Parathyroid adenoma (tissue), 2 donors: ENCODE measurements around the gene ZNF835.

Experiments used
- H2AFZ ChIP-seq: fragments of 300-600 bp; sonication (generic); one replicate; pipeline ENCODE4 v1.7.0; 2017; ENCODE audit warnings: antibody characterized with exemption, mild to moderate bottlenecking
- H3K27ac ChIP-seq: fragments of 300-600 bp; sonication (generic); one replicate; pipeline ENCODE4 v1.7.0; 2017
- H3K27me3 ChIP-seq: fragments of 300-600 bp; sonication (generic); one replicate; pipeline ENCODE4 v1.7.0; 2017; ENCODE audit warnings: low read length; ENCODE audit not compliant: control insufficient read depth, insufficient read depth
- H3K36me3 ChIP-seq: fragments of 300-600 bp; sonication (generic); one replicate; pipeline ENCODE4 v1.7.0; 2017; ENCODE audit warnings: low read length; ENCODE audit not compliant: control insufficient read depth, insufficient read depth
- H3K4me1 ChIP-seq: fragments of 300-600 bp; sonication (generic); one replicate; pipeline ENCODE4 v1.7.0; 2017; ENCODE audit warnings: control low read depth
- H3K4me2 ChIP-seq: fragments of 300-600 bp; sonication (generic); one replicate; pipeline ENCODE4 v1.7.0; 2017; ENCODE audit warnings: low read length
- H3K4me3 ChIP-seq: fragments of 300-600 bp; sonication (generic); one replicate; pipeline ENCODE4 v1.7.0; 2017; ENCODE audit warnings: low read depth, low read length
- H3K79me2 ChIP-seq: fragments of 300-600 bp; sonication (generic); one replicate; pipeline ENCODE4 v1.7.0; 2017; ENCODE audit warnings: control low read depth
- H3K9ac ChIP-seq: fragments of 300-600 bp; sonication (generic); one replicate; pipeline ENCODE4 v1.7.0; 2017; ENCODE audit warnings: mild to moderate bottlenecking
- H3K9me3 ChIP-seq: fragments of 300-600 bp; sonication (generic); one replicate; pipeline ENCODE4 v1.7.0; 2017; ENCODE audit warnings: low read length; ENCODE audit not compliant: control insufficient read depth
- TF ChIP-seq, protein P1 (sequence below): fragments of 300-600 bp; sonication (generic); IDR thresholded peaks from one replicate; pipeline ENCODE4 v1.7.0; 2017; ENCODE audit warnings: antibody characterized with exemption, mild to moderate bottlenecking
- donor health status: primary hyperparathyroidism.

The ZNF835 gene

GRCh38 chr19:56625708-56626107, 45.8 kb downstream of the ZNF835 start:
- Histone ChIP-seq H3K4me1 (no peaks in the 10 kb centered on the region), H3K79me2 (no peaks in the 10 kb centered on the region), H3K9ac (no peak overlapping the region), H3K4me2 (no peak overlapping the region), H3K4me3 (no peak overlapping the region), H3K36me3 (no peaks in the 10 kb centered on the region), H3K9me3 (no peaks in the 10 kb centered on the region), H3K27ac (no peak overlapping the region), H2AFZ (no peak overlapping the region), H3K27me3 (no peaks in the 10 kb centered on the region)
- TF ChIP-seq, protein P1, sequence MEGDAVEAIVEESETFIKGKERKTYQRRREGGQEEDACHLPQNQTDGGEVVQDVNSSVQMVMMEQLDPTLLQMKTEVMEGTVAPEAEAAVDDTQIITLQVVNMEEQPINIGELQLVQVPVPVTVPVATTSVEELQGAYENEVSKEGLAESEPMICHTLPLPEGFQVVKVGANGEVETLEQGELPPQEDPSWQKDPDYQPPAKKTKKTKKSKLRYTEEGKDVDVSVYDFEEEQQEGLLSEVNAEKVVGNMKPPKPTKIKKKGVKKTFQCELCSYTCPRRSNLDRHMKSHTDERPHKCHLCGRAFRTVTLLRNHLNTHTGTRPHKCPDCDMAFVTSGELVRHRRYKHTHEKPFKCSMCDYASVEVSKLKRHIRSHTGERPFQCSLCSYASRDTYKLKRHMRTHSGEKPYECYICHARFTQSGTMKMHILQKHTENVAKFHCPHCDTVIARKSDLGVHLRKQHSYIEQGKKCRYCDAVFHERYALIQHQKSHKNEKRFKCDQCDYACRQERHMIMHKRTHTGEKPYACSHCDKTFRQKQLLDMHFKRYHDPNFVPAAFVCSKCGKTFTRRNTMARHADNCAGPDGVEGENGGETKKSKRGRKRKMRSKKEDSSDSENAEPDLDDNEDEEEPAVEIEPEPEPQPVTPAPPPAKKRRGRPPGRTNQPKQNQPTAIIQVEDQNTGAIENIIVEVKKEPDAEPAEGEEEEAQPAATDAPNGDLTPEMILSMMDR, result no peak

DNA sequence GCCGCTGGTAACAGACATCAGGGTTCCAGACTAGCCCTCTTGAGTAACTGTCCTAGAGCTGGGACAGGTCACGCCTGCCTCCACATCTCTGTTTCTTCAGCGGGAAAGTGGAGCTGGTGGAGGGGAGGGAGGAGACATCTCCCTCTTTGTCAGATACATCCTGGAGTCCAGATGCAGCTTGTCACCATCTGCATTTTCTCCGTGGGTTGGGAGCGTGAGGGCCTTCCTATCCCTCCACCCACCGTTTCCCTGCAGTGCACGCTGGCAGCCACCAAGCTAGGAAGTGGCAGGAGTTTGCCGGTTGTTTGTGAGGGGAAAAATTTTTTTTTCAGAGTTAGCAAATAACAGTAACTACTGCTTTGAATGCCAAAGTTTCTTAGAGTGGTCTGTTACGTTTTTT, 48.6 kb downstream of the ZNF835 start:
- Histone ChIP-seq H3K36me3 (no peaks in the 10 kb centered on the region), H3K9me3 (no peaks in the 10 kb centered on the region), H3K4me1 (no peaks in the 10 kb centered on the region), H2AFZ (no peak overlapping the region), H3K9ac (no peak overlapping the region), H3K27me3 (no peaks in the 10 kb centered on the region), H3K4me3 (no peak overlapping the region), H3K27ac (no peak overlapping the region), H3K79me2 (peaks cover 7% of the 10 kb centered on the region), H3K4me2 (no peak overlapping the region)
- TF ChIP-seq, protein P1, result no peak

GRCh38 chr19:56622374-56622773, 49.2 kb downstream of the ZNF835 start:
- Histone ChIP-seq H3K9ac (no peak overlapping the region), H3K79me2 (peaks cover 10% of the 10 kb centered on the region), H2AFZ (no peak overlapping the region), H3K4me2 (no peak overlapping the region), H3K9me3 (no peaks in the 10 kb centered on the region), H3K27ac (no peak overlapping the region), H3K36me3 (no peaks in the 10 kb centered on the region), H3K27me3 (no peaks in the 10 kb centered on the region), H3K4me1 (no peaks in the 10 kb centered on the region), H3K4me3 (no peak overlapping the region)
- TF ChIP-seq, protein P1, result no peak

GRCh38 chr19:56619121-56619520, 52.4 kb downstream of the ZNF835 start:
- H3K27me3 ChIP-seq, result no peaks in the 10 kb centered on the region
- H3K9me3 ChIP-seq, result no peaks in the 10 kb centered on the region
- H3K36me3 ChIP-seq, result no peaks in the 10 kb centered on the region
- no peak overlapping the region for H3K4me2 ChIP-seq
- no peak overlapping the region for H3K9ac ChIP-seq
- TF ChIP-seq, protein P1, result no peak
- H3K4me3 ChIP-seq, result no peak overlapping the region
- no peak overlapping the region for H2AFZ ChIP-seq
- H3K27ac ChIP-seq, result no peak overlapping the region
- peaks cover 10% of the 10 kb centered on the region for H3K79me2 ChIP-seq
- no peaks in the 10 kb centered on the region for H3K4me1 ChIP-seq

GRCh38 chr19:56617531-56617930, 54.0 kb downstream of the ZNF835 start:
- Histone ChIP-seq H3K9ac (no peak overlapping the region), H3K9me3 (no peaks in the 10 kb centered on the region), H3K4me1 (no peaks in the 10 kb centered on the region), H3K79me2 (peaks cover 18% of the 10 kb centered on the region), H3K27ac (no peak overlapping the region), H3K4me3 (no peak overlapping the region), H3K4me2 (no peak overlapping the region), H3K36me3 (no peaks in the 10 kb centered on the region), H2AFZ (no peak overlapping the region), H3K27me3 (no peaks in the 10 kb centered on the region)
- TF ChIP-seq, protein P1, result no peak
